B cell (primary cell): ENCODE data around the gene ASTN1. TPM values are rescaled to one million over a fixed set of nuclear protein-coding genes. Genes with fewer than 3 reads are reported as not detected.

Experiments
- ATAC-seq: fragments of 200-7000 bp; cut with Tn5 transposase; one replicate; pipeline ENCODE4 v1.10.0; 2021; ENCODE audit warnings: low read depth, mild to moderate bottlenecking, moderate number of reproducible peaks, moderate library complexity
- CTCF ChIA-PET: fragments of 350-600 bp; sonication (Branson Sonifier 250); formaldehyde crosslinking; loops from one replicate; lab custom pipeline; 2021; ENCODE audit warnings: antibody characterized with exemption, inconsistent platforms; lab: Charles Lee
- POLR2A ChIA-PET: fragments of 350-600 bp; sonication (Branson Sonifier 250); formaldehyde crosslinking; loops from one replicate; lab custom pipeline; 2021; ENCODE audit warnings: antibody characterized with exemption; lab: Charles Lee
- DNase-seq: peaks from one replicate; pipeline ENCODE4 v3.0.0; 2013
- H2AFZ ChIP-seq: 2 replicates; pipeline ENCODE4 v1.6.1; 2012; ENCODE audit warnings: mild to moderate bottlenecking, low read depth, low read length; ENCODE audit not compliant: insufficient read depth, poor library complexity, severe bottlenecking
- H3K27ac ChIP-seq, 2 donors: 1 replicate in 1 of 2; 2 replicates in 1 of 2; pipeline ENCODE4 v1.5.1; 2012 to 2013; ENCODE audit warnings: low read length in 2 of 2, mild to moderate bottlenecking in 2 of 2, moderate library complexity in 1 of 2
- H3K27me3 ChIP-seq, 4 experiments: fragments of 200-600 bp in 1 of 4; sonication (generic) in 1 of 4; replicated peaks in 1 of 4; 1 replicate in 2 of 4; 2 replicates in 2 of 4; pipeline versions ENCODE4 v1.6.1 to v1.7.0; 2013 to 2016; ENCODE audit warnings: low read length in 3 of 4, mild to moderate bottlenecking in 2 of 4, mixed read lengths in 1 of 4, moderate library complexity in 1 of 4; ENCODE audit not compliant: insufficient read depth in 4 of 4, control insufficient read depth in 3 of 4; ENCODE audit errors: control extremely low read depth in 1 of 4
- H3K36me3 ChIP-seq, 2 experiments: replicated peaks in 1 of 2; 1 replicate in 1 of 2; 2 replicates in 1 of 2; pipeline versions ENCODE4 v1.6.1 to v1.7.1; 2013; ENCODE audit warnings: low read length in 1 of 2; ENCODE audit not compliant: insufficient read depth in 2 of 2, control insufficient read depth in 1 of 2; ENCODE audit errors: control extremely low read depth in 1 of 2, extremely low read depth in 1 of 2
- H3K4me1 ChIP-seq, 2 donors: fragments of 200-600 bp in 1 of 2; sonication (generic) in 1 of 2; 1 replicate in 1 of 2; 2 replicates in 1 of 2; pipeline versions ENCODE4 v1.5.1 to v1.6.1; 2013 to 2017; ENCODE audit warnings: low read length in 2 of 2; ENCODE audit not compliant: control insufficient read depth in 2 of 2, insufficient read depth in 2 of 2
- H3K4me2 ChIP-seq: replicated peaks from 2 replicates; pipeline ENCODE3; 2012; ENCODE audit warnings: mild to moderate bottlenecking, low read depth, low read length; ENCODE audit not compliant: poor library complexity, severe bottlenecking
- H3K4me3 ChIP-seq, 5 experiments: fragments of 200-600 bp in 1 of 5; sonication (generic) in 1 of 5; 1 replicate in 3 of 5; 2 replicates in 2 of 5; pipeline versions ENCODE4 v1.5.1 to v1.7.0; 2011 to 2016; ENCODE audit warnings: low read length in 4 of 5, mild to moderate bottlenecking in 4 of 5, low read depth in 2 of 5, control low read depth in 1 of 5, moderate library complexity in 1 of 5; ENCODE audit not compliant: insufficient read depth in 1 of 5; ENCODE audit errors: control extremely low read depth in 1 of 5, extremely low read depth in 1 of 5
- H3K79me2 ChIP-seq: fragments of 200-600 bp; sonication (generic); one replicate; pipeline ENCODE4 v1.6.0; 2016; ENCODE audit warnings: low read length; ENCODE audit not compliant: control insufficient read depth, insufficient read depth
- H3K9ac ChIP-seq: fragments of 200-600 bp; sonication (generic); 2 replicates; pipeline ENCODE4 v1.6.1; 2017; ENCODE audit warnings: mild to moderate bottlenecking, low read length, moderate library complexity
- H3K9me3 ChIP-seq, 3 donors: one replicate each; pipeline versions ENCODE4 v1.6.1 to v1.7.1; 2013; ENCODE audit warnings: low read length in 2 of 3; ENCODE audit not compliant: control insufficient read depth in 2 of 3, insufficient read depth in 1 of 3; ENCODE audit errors: control extremely low read depth in 1 of 3
- H4K20me1 ChIP-seq: 2 replicates; pipeline ENCODE4 v1.6.0; 2012; ENCODE audit warnings: mild to moderate bottlenecking, low read length; ENCODE audit not compliant: insufficient read depth, control insufficient read depth, poor library complexity, severe bottlenecking
- H3K27ac Mint-ChIP-seq: one replicate; pipeline ENCODE4 v1.8.0; 2021; ENCODE audit warnings: mixed read lengths
- H3K27me3 Mint-ChIP-seq: one replicate; pipeline ENCODE4 v1.8.0; 2021; ENCODE audit warnings: mixed read lengths
- H3K4me1 Mint-ChIP-seq: one replicate; pipeline ENCODE4 v1.8.0; 2021; ENCODE audit warnings: mixed read lengths
- H3K4me3 Mint-ChIP-seq: one replicate; pipeline ENCODE4 v1.8.0; 2021; ENCODE audit warnings: mixed read lengths
- H3K9me3 Mint-ChIP-seq: one replicate; pipeline ENCODE4 v1.8.0; 2022; ENCODE audit warnings: mixed read lengths; ENCODE audit not compliant: insufficient read depth
- EZH2 ChIP-seq: IDR thresholded peaks from 2 replicates; pipeline ENCODE4 v1.6.1; 2012; ENCODE audit warnings: borderline replicate concordance, low read depth, mild to moderate bottlenecking, moderate library complexity, low read length; ENCODE audit not compliant: insufficient read depth, poor library complexity, severe bottlenecking
- WGBS: methylation state at CpG from one replicate; pipeline ENCODE4 v1.1.5; 2013; ENCODE audit warnings: missing lambda C conversion rate; ENCODE audit not compliant: insufficient coverage; 5-methylcytosine and 5-hydroxymethylcytosine counted together
- intact Hi-C: fragments of 100-400 bp; cut with micrococcal nuclease; formaldehyde crosslinking; loops from one replicate; pipeline ENCODE4 v1.10.0; 2022
- polyA plus RNA-seq: library from polyadenylated mRNA; depleted of rRNA; stranded (reverse); fragments of >200 nt; gene quantifications from 2 replicates; pipeline ENCODE4 v1.2.3, GENCODE V29; 2012
- total RNA-seq, 2 donors: library from RNA; stranded (reverse); fragments of 120-200 nt in 1 of 2; gene quantifications; 1 replicate in 1 of 2; 2 replicates in 1 of 2; pipeline versions ENCODE4 v1.2.3 to v1.2.4, GENCODE V29; 2013 to 2022
- TF ChIP-seq, protein P1 (sequence below): fragments of 200-600 bp; IDR thresholded peaks from one replicate; pipeline ENCODE4 v1.8.0; 2022; ENCODE audit warnings: antibody characterized with exemption, mild to moderate bottlenecking

Gene ASTN1
- total and polyA plus RNA-seq, 2 donors (not counting 1 experiment from before 2014, with no cell fraction given), result not detected

DNA sequence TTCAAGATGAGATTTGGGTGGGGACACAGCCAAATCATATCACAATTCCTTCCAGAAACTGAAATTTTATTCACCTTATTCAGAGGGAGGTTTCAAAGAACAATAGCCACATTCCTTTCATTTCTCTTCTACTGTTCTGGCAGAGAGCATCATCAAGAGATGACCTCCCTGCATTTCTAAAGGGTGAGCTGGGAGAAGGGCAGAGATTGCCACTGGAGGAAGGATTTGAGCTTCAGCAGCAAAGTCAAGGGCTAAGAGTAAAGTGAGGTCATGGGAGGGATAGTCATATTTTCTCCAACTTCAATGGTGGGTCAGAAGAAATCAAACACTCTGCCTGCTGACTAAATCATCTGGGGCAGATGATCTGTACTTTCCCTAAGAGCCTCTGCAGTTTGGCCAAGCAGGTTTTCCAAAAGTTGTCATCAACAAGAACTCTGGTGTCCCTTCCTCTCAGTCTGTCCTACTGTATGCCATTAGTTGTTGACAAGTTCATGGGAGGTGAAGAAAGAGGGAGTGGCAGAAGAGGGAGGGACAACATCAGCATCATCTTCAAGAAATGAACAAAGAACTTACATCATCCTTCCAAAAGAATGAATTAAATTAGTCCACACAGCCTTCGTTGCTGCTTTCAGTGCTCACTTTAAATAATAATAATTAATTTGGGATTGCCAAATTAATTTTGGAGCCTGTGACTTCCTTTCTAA is 298.3 kb downstream of the ASTN1 start:
- no CpG with 5 or more reads among the region's 1 CpG for WGBS
- H3K36me3 ChIP-seq, result no peaks in the 10 kb centered on the region
- H3K4me1 Mint-ChIP-seq, result no peaks in the 10 kb centered on the region
- no peak overlapping the region for H3K9ac ChIP-seq
- ChIA-PET POLR2A (no interaction called here), CTCF (no interaction called here)
- H3K4me3 Mint-ChIP-seq, result no peak overlapping the region
- H2AFZ ChIP-seq, result no peak overlapping the region
- intact Hi-C loops, result no loop called here
- H3K4me3 ChIP-seq, result no peak overlapping the region
- peaks cover 7% of the 10 kb centered on the region for H3K27me3 Mint-ChIP-seq
- no peak overlapping the region for H3K4me2 ChIP-seq
- no peak for TF ChIP-seq EZH2
- TF ChIP-seq, protein P1, sequence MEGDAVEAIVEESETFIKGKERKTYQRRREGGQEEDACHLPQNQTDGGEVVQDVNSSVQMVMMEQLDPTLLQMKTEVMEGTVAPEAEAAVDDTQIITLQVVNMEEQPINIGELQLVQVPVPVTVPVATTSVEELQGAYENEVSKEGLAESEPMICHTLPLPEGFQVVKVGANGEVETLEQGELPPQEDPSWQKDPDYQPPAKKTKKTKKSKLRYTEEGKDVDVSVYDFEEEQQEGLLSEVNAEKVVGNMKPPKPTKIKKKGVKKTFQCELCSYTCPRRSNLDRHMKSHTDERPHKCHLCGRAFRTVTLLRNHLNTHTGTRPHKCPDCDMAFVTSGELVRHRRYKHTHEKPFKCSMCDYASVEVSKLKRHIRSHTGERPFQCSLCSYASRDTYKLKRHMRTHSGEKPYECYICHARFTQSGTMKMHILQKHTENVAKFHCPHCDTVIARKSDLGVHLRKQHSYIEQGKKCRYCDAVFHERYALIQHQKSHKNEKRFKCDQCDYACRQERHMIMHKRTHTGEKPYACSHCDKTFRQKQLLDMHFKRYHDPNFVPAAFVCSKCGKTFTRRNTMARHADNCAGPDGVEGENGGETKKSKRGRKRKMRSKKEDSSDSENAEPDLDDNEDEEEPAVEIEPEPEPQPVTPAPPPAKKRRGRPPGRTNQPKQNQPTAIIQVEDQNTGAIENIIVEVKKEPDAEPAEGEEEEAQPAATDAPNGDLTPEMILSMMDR, result no peak
- ATAC-seq, result no peak
- no peaks in the 10 kb centered on the region for H3K79me2 ChIP-seq
- no peak overlapping the region for H3K27ac ChIP-seq
- peaks cover 0 to 3% (median 0%) of the 10 kb centered on the region in 3 donors for H3K9me3 ChIP-seq
- H3K9me3 Mint-ChIP-seq, result no peaks in the 10 kb centered on the region
- H3K27me3 ChIP-seq, result no peaks in the 10 kb centered on the region
- H3K4me1 ChIP-seq, result no peaks in the 10 kb centered on the region
- no peak overlapping the region for H3K27ac Mint-ChIP-seq
- no peaks in the 10 kb centered on the region for H4K20me1 ChIP-seq
- DNase-seq, result no peak

DNA sequence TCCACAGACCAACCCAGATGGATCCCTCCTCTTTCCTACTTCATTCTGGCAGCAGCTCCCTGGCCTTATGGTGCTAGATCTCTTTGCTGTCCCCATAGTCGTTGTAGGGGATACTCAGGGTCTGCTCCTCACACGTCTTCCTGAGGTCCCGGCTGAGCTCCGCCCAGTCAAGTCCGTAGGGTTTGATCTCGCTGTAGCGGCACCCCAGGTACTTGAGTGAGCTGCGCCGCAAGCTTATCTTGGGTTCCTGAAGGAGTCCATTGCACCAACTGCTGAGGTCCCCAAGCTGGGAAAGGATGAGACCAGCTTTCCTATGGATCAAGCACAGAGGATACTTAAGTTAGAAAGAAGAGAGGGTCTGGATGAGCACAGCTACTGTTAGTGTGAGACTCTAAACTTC is 300.3 kb downstream of the ASTN1 start:
- H3K27me3 Mint-ChIP-seq, result peaks cover 7% of the 10 kb centered on the region
- ChIA-PET POLR2A (no interaction called here), CTCF (no interaction called here)
- ATAC-seq (no peak), DNase-seq (no peak)
- Histone ChIP-seq H3K4me1 (no peaks in the 10 kb centered on the region), H3K9ac (no peak overlapping the region), H3K36me3 (no peaks in the 10 kb centered on the region), H3K27ac (no peak overlapping the region), H3K79me2 (no peaks in the 10 kb centered on the region), H3K9me3 (peaks cover 0 to 3% (median 0%) of the 10 kb centered on the region in 3 donors), H4K20me1 (no peaks in the 10 kb centered on the region), H2AFZ (no peak overlapping the region), H3K4me2 (no peak overlapping the region), H3K27me3 (no peaks in the 10 kb centered on the region), H3K4me3 (no peak overlapping the region)
- no peaks in the 10 kb centered on the region for H3K4me1 Mint-ChIP-seq
- no peak overlapping the region for H3K4me3 Mint-ChIP-seq
- no peak overlapping the region for H3K27ac Mint-ChIP-seq
- intact Hi-C loops, result no loop called here
- no peaks in the 10 kb centered on the region for H3K9me3 Mint-ChIP-seq
- no peak for TF ChIP-seq EZH2
- TF ChIP-seq, protein P1, result no peak
- 91% methylated on average over 9 of the region's 9 CpGs for WGBS
